ENCODE results near the gene SLC22A4. TPM values are rescaled to one million over a fixed set of nuclear protein-coding genes. Genes with fewer than 3 reads are reported as not detected.

SLC22A4 gene
- 8.5 TPM for total RNA-seq
- long read RNA-seq, transcript SLC22A4-201 (10 exons, 2,201 nt) = major isoform, 5 of 6 reads
- long read RNA-seq, partial matches to known transcripts = 1 of 6 reads
- long read RNA-seq, other reads (novel, unspliced or antisense) = 0 of 6 reads

DNA sequence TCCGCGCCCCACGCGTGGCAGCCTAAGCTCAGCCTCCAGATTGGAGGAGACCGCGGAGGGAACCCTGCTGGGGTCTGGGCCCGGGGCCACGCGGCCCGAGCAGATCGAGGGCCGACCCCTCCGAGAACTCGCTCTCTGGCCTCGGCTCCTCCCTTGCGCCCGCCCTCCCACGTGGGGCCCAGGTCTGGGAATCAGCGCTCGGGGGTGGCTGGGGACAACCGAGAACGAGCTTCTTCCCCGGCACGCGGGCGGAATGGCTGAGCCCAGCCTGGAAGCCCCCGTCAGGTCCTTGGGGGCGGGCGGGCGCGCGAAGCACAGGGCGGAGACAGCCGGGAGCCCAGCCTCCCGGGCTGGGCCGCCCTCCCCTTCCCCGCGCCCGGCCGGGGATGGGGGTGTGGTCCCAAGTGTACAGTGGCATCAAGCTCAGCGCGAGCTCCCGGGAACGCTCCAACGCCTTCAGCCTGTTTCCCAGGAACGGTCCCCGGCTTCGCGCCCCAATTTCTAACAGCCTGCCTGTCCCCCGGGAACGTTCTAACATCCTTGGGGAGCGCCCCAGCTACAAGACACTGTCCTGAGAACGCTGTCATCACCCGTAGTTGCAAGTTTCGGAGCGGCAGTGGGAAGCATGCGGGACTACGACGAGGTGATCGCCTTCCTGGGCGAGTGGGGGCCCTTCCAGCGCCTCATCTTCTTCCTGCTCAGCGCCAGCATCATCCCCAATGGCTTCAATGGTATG lies at the start of gene SLC22A4:
TSS of gene SLC22A4 (plus strand) at position 403 of the 736 bp plus-strand sequence. CDS start at position 626, 223 bp downstream.
- Histone ChIP-seq H3K4me3 (peak within 1 kb of the TSS; percentile 64), H3K9me3 (no peaks in the 10 kb centered on the region), H3K27ac (peak within 1 kb of the TSS; percentile 93), H3K36me3 (no peaks in the 10 kb centered on the region), H3K27me3 (ENCODE audit: low read depth) (no peaks in the 10 kb centered on the region), H3K4me1 (peaks cover 28% of the 10 kb centered on the region)
- intact Hi-C loops (cut with DNase I) = no loop called here
- DNase-seq (peak; percentile 93), ATAC-seq (peak; percentile 93 to 94)
- TF ChIP-seq, protein P1, sequence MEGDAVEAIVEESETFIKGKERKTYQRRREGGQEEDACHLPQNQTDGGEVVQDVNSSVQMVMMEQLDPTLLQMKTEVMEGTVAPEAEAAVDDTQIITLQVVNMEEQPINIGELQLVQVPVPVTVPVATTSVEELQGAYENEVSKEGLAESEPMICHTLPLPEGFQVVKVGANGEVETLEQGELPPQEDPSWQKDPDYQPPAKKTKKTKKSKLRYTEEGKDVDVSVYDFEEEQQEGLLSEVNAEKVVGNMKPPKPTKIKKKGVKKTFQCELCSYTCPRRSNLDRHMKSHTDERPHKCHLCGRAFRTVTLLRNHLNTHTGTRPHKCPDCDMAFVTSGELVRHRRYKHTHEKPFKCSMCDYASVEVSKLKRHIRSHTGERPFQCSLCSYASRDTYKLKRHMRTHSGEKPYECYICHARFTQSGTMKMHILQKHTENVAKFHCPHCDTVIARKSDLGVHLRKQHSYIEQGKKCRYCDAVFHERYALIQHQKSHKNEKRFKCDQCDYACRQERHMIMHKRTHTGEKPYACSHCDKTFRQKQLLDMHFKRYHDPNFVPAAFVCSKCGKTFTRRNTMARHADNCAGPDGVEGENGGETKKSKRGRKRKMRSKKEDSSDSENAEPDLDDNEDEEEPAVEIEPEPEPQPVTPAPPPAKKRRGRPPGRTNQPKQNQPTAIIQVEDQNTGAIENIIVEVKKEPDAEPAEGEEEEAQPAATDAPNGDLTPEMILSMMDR (IDR thresholded peaks at IDR 0.05) = peak; percentile 0

DNA sequence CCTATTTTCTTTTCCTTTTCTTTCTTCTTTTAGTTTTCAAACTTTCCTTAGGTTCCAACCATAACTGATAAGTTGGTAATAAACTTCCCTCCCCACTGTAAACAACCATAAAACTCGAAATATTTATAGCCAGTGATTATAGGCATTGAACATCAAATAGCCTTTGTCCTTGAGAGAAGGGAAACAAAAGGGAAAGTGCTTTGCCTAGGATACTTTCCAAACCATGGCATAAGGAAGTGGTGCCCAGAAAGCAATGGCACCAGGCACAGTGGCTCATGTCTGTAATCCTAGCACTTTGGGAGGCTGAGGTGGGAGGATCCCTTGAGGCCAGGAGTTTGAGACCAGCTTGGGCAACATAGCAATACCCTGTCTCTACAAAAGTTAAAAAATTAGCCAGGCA lies 48.6 kb upstream of the SLC22A4 start:
- intact Hi-C loops (cut with DNase I) = no loop called here
- TF ChIP-seq, protein P1 (IDR thresholded peaks at IDR 0.05) = no peak
- Histone ChIP-seq H3K36me3 (no peaks in the 10 kb centered on the region), H3K9me3 (no peaks in the 10 kb centered on the region), H3K27ac (no peak overlapping the region), H3K4me3 (no peak overlapping the region), H3K4me1 (no peaks in the 10 kb centered on the region), H3K27me3 (ENCODE audit: low read depth) (no peaks in the 10 kb centered on the region)
- DNase-seq (no peak), ATAC-seq (no peak)

DNA sequence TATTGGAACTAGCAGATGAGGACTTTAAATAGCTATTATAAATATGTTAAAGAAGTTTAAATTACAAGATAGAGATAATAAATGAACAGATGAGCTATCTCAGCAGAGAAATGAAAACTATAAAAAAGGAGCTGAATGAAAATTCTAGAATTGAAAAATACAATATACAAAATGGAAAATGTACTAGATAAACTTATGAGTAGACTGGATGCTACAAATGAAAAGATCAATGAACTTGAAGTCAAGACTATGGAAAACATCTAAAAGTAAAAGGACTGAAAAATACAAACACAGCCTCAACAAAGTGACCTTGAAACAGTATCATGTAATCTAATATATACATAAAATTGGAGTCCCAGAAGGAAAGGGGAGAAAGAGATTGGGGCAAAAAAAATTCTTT lies 47.4 kb upstream of the SLC22A4 start:
- Histone ChIP-seq H3K27ac (no peak overlapping the region), H3K4me1 (no peaks in the 10 kb centered on the region), H3K4me3 (no peak overlapping the region), H3K36me3 (no peaks in the 10 kb centered on the region), H3K9me3 (no peaks in the 10 kb centered on the region), H3K27me3 (ENCODE audit: low read depth) (no peaks in the 10 kb centered on the region)
- ATAC-seq = no peak
- intact Hi-C loops (cut with DNase I) = no loop called here
- TF ChIP-seq, protein P1 (IDR thresholded peaks at IDR 0.05) = no peak
- no peak for DNase-seq

DNA sequence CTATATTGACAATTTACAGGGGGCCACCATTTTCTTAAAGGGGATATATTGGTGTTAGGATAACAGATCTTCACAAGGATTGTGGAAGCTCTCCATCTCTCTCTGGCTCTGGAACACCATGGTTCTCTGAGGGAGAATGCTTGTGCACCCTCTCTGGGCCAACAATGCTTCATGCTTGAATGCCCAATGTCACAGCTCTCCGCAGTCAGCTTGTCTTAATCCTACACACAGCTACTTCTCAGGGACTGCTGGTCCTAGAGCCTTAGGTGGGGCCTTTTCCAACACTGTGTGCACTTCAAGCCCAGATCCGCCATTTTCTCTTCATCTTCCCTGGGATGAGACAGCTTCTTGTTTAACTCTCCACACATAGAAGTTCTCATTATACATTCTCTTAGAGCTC lies 43.6 kb upstream of the SLC22A4 start:
- no peaks in the 10 kb centered on the region for H3K36me3 ChIP-seq
- no peak overlapping the region for H3K4me3 ChIP-seq
- ATAC-seq (no peak), DNase-seq (no peak)
- H3K9me3 ChIP-seq = no peaks in the 10 kb centered on the region
- intact Hi-C loops (cut with DNase I) = no loop called here
- no peaks in the 10 kb centered on the region for H3K4me1 ChIP-seq
- H3K27ac ChIP-seq = no peak overlapping the region
- H3K27me3 ChIP-seq (ENCODE audit: low read depth) = no peaks in the 10 kb centered on the region
- TF ChIP-seq, protein P1 (IDR thresholded peaks at IDR 0.05) = no peak

DNA sequence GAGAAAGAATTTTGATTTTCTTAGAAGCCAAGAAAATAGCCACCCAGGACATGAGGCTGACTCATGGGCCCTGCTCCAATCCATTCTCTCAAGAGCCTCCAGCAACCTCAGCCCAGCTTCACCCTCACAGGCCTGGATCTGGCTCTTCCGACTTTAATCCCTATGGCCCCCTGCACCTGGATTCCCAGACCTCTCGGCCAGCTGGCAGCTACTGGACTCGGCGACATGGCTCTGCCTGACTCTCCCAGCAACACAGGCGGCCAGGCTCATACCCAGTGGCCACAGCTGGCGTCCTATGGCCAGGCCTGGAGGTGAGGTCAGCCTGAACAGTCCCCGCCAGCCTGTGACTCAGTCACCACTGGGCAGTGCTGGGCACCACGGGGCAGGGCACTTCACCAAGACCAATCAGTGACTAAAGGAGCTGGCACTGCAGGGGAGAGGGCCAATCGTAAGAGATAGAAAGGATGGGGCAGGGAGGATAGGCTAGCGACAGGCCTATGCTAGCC lies 42.9 kb upstream of the SLC22A4 start:
- H3K36me3 ChIP-seq = no peaks in the 10 kb centered on the region
- intact Hi-C loops (cut with DNase I) = no loop called here
- no peak overlapping the region for H3K4me3 ChIP-seq
- H3K27ac ChIP-seq = no peak overlapping the region
- H3K27me3 ChIP-seq (ENCODE audit: low read depth) = no peaks in the 10 kb centered on the region
- DNase-seq (no peak), ATAC-seq (no peak)
- H3K4me1 ChIP-seq = no peaks in the 10 kb centered on the region
- TF ChIP-seq, protein P1 (IDR thresholded peaks at IDR 0.05) = no peak
- H3K9me3 ChIP-seq = no peaks in the 10 kb centered on the region
